GM12864 (cell line): ENCODE results near the gene GALNT17.

ENCODE experiments used
- DNase-seq: peaks from one replicate; pipeline ENCODE4 v3.0.0-alpha.2; 2011; ENCODE audit warnings: low read depth
- H3K4me3 ChIP-seq: 2 replicates; pipeline ENCODE4 v1.5.1; 2011; ENCODE audit warnings: mild to moderate bottlenecking, low read depth, low read length, control low read depth
- TF ChIP-seq, protein P1 (sequence below): IDR thresholded peaks from 2 replicates; pipeline ENCODE4 v1.5.1; 2011; ENCODE audit warnings: low read depth, mild to moderate bottlenecking, moderate library complexity, low read length, control low read depth, inconsistent platforms; ENCODE audit errors: missing control alignments

The GALNT17 gene

DNA sequence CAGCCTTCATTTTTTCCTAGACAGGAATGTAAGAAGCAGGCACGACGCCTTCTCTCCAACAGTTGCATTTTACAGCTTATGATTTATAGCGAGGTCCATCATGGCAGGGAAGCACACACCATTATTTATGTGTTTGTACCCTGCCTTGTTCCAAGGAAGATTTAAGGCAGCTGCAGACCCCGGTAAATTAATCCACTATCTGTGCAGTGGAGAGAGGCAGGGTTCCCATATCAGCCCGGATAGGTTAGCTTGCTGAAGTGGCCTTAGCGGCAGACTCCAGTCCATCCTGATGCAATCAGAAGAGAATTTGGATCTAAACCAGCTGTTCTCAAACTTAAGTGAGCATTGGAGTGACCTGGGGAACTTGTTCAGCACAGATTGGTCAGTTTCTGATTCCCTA is 359.4 kb downstream of the GALNT17 start:
- DNase-seq: no peak
- H3K4me3 ChIP-seq: no peak overlapping the region
- TF ChIP-seq, protein P1, sequence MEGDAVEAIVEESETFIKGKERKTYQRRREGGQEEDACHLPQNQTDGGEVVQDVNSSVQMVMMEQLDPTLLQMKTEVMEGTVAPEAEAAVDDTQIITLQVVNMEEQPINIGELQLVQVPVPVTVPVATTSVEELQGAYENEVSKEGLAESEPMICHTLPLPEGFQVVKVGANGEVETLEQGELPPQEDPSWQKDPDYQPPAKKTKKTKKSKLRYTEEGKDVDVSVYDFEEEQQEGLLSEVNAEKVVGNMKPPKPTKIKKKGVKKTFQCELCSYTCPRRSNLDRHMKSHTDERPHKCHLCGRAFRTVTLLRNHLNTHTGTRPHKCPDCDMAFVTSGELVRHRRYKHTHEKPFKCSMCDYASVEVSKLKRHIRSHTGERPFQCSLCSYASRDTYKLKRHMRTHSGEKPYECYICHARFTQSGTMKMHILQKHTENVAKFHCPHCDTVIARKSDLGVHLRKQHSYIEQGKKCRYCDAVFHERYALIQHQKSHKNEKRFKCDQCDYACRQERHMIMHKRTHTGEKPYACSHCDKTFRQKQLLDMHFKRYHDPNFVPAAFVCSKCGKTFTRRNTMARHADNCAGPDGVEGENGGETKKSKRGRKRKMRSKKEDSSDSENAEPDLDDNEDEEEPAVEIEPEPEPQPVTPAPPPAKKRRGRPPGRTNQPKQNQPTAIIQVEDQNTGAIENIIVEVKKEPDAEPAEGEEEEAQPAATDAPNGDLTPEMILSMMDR: no peak

DNA sequence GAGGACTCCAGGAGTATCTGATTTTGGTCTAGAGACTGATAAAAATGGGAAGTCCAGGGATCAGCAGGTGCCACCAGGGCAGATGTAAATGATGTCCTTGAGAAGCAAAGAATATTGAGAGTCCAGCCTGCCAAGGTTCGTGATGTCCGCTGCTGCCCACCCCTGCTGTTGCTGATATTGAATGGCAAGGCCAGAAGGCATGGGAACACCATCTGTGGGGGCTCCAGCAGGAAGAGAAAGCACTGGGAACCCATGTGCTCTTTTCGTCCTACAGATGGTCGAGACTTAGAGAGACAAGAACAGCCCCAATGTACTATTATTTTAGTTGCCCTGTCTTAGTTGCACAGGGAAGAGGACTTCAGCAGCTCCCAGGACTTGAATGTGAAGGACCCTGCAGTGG is 363.9 kb downstream of the GALNT17 start:
- TF ChIP-seq, protein P1: no peak
- no peak for DNase-seq
- H3K4me3 ChIP-seq: no peak overlapping the region

DNA sequence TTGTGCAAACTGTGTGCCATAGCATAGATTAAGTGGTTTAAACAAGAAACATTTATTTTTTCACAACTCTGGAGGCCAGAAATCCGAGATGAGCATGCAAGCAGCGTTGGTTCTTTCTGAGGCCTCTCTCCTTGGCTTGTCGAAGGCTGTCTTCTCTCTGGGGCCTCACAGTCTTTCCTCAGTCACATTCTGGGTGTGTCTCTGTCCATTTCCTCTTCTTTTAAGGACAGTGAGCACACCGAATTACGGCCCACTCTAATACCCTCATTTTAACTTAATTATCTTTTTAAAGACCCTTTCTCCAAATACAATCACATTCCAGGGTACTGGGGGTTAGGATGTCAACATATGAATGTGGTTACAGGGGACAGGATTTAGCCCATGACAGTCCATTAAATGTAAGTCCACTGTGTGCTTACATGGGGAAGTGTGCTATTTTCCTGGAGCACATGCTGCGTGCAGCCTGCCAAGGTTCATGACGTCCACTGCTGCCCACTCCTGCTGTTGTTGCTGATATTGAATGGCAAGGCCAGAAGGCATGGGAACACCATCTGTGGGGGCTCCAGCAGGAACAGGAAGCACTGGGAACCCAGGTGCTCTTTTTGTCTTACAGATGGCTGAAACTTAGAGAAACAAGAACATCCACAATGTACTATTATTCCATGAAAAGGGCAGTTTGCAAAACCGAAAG is 365.5 kb downstream of the GALNT17 start:
- no peak for DNase-seq
- TF ChIP-seq, protein P1: no peak
- no peak overlapping the region for H3K4me3 ChIP-seq

DNA sequence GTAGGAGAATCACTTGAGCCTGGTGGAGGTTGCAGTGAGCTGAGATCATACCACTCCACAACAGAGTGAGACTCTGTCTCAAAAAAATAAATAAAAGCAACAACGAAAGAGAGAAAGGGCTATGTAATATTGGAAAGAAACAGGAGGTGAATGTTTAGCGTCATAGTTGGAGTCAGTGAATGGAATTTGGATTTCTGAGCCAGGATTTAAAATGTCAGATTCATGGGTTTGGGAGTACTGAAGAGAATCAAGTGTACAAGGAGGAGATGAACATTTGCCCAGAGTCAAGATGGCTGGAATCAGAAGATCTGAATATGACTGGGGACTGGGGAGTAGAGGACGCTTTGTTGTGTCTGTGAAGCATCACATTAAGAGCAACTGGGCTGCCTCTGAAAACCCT is 366.4 kb downstream of the GALNT17 start:
- TF ChIP-seq, protein P1: no peak
- H3K4me3 ChIP-seq: no peak overlapping the region
- no peak for DNase-seq

DNA sequence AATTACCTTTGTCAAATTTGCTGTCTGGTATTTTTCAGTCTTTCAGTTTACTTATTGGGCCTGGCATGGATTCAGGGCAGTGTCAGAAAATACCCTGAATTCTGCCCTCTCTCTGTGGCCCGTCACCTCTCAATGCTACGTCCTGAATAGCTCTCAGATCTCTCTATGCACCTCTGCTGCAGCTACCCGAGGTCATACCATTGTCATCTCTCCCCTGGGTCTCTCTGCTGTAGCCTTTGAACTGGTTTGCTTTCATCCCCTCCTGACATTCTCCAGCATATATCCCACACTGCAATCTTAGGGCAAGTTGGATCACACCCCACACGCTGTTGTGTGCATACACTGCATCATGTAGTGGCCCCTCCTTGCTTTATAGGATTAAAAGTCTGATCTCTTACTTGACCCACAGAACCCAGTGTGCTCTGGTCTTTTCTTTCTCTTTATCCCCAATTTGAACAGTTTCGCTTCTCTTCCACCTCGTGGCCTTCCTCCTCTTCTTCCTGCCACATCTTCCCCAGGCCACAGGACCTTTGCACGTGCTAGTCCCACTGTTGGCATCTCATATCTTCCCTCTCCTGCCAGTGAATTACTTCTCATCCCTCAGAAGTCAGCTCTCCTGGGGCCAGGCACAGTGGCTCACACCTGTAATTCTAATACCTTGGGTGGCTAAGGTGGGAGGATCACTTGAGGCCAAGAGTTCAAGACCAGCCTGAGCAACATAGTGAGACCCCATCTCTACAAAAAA is 372.9 kb downstream of the GALNT17 start:
- H3K4me3 ChIP-seq: no peak overlapping the region
- DNase-seq: no peak
- TF ChIP-seq, protein P1: no peak

DNA sequence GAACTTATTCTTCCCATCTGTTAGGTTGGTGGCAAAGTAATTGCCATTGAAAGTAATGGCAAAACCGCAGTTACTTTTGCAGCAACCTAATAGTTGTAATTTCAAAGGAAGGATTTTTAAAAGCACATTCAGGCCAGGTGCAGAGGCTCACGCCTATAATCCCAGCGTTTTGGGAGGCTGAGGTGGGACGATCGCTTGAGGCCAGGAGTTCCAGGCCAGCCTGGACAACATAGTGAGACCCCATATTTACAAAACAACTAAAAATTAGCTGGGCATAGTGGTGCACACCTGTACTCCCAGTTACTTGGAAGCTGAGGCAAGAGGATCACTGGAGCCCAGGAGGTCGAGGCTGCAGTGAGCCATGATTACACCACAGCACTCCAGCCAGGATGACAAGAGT is 374.9 kb downstream of the GALNT17 start:
- TF ChIP-seq, protein P1: no peak
- H3K4me3 ChIP-seq: no peak overlapping the region
- no peak for DNase-seq
